AG10803 (cell line): ENCODE measurements around the gene PIWIL1.

Source experiments
- DNase-seq: peaks from one replicate; pipeline ENCODE4 v3.0.0; 2010; ENCODE audit warnings: low read depth
- H3K4me3 ChIP-seq: 2 replicates; pipeline ENCODE4 v1.5.1; 2011; ENCODE audit warnings: mild to moderate bottlenecking, low read length, control low read depth
- TF ChIP-seq, protein P1 (sequence below): conservative IDR thresholded peaks from 2 replicates; pipeline ENCODE4 v1.5.1; 2011; ENCODE audit warnings: mild to moderate bottlenecking, low read length, control low read depth, inconsistent platforms

PIWIL1 gene

DNA sequence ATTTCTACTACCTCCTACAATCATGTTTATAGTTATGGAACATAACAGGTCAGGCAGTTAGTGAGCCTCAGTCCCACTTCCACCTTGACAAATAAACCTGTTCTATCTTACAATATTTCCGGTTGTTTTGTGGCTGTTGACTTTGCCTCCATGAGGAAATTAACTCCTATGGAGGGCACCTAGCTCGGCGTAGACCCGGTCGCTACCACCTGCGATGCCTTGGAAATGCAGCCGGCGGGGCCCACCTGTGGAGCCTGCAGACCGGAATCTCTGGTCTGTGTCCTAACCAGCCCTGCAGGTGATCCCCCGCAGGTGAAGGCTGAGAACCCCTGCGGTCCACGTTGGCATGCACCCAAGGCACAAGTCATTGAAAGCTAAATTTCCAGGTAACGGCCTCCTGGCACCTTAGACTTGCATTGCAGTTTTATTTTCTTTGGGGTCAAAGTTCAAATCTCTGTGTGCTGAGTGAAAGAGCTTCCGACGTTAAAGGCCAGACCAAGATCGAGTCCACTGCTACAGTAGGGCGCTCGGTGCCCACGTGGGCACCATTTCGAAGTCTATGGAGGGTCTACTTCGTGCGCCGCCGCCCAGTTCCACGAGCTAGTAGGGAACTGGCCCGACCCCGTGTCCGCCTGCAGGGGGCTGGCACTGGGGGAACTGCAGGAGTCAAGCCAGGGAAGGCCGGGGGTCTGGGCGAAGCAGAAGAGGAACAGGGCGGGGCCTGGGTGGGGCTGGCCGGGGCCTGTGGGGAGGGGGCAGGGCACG is 782 bp upstream of the PIWIL1 start:
- TF ChIP-seq, protein P1, sequence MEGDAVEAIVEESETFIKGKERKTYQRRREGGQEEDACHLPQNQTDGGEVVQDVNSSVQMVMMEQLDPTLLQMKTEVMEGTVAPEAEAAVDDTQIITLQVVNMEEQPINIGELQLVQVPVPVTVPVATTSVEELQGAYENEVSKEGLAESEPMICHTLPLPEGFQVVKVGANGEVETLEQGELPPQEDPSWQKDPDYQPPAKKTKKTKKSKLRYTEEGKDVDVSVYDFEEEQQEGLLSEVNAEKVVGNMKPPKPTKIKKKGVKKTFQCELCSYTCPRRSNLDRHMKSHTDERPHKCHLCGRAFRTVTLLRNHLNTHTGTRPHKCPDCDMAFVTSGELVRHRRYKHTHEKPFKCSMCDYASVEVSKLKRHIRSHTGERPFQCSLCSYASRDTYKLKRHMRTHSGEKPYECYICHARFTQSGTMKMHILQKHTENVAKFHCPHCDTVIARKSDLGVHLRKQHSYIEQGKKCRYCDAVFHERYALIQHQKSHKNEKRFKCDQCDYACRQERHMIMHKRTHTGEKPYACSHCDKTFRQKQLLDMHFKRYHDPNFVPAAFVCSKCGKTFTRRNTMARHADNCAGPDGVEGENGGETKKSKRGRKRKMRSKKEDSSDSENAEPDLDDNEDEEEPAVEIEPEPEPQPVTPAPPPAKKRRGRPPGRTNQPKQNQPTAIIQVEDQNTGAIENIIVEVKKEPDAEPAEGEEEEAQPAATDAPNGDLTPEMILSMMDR = no peak
- DNase-seq = no peak
- no peak overlapping the region for H3K4me3 ChIP-seq

DNA sequence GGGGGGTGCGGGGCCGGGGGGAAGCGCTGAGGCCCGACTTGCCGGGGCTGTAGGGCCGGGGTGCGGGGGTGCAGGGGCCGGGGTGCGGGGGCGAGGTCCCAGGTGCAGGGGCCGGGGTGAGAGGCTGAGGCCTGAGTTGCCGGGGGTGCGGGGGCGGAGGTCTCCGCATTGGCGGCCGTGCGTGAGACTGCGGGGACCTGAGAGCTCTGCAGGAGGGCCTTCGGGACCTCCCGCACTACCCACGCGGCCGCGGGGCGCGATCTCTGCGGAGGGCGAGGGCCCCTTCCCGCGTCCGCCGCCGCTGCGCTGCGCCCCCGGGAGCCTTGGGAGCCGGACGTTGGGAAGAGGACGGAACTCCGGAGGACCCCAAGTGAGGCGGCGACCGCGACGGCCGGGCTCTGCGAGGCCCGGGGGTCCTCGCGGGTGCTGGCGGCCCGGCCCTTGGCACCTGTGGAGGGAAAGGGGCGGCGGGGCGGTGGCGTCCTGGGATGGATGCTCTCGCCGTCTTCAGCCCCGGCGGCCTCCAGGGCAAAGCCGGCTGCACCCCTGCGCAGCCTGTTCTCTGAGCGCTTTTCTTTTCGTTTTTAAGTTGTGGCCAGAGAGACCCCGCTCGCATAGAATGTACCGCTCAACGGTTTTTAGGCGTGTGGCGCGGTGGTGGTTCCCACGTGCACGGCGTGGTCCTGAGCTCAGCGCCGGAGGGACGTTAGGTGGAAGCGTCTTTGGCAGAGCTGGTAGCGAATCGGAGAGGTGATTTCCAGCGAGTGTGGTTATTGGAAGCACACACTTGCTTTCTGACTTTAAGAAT is 1.3 kb downstream of the PIWIL1 start:
- no peak overlapping the region for H3K4me3 ChIP-seq
- no peak for DNase-seq
- TF ChIP-seq, protein P1 = no peak

- H3K4me3 ChIP-seq = no peak overlapping the region
- DNase-seq = no peak
- TF ChIP-seq, protein P1 = no peak
Measured at GRCh38 chr12:130339951-130340350, 2.3 kb downstream of the PIWIL1 start.

DNA sequence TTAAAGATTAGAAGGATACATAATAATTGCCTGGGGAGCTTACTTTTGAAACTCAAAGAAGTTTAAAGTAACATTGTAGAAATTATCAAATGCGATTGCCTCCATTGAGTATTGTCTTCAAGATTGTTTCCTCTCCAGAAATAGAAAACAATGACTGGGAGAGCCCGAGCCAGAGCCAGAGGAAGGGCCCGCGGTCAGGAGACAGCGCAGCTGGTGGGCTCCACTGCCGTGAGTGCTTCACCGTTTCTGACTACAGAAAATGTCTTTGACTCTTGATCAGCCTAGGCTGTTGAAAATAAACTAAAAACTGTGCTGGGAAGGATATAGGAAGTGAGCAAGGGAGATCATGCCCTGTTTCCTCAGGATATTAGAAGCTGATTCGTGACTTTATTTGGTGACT is 4.8 kb downstream of the PIWIL1 start:
- TF ChIP-seq, protein P1 = no peak
- H3K4me3 ChIP-seq = no peak overlapping the region
- DNase-seq = no peak

- H3K4me3 ChIP-seq = no peak overlapping the region
- TF ChIP-seq, protein P1 = no peak
- DNase-seq = no peak
Measured at GRCh38 chr12:130342842-130343241, 5.2 kb downstream of the PIWIL1 start.

DNA sequence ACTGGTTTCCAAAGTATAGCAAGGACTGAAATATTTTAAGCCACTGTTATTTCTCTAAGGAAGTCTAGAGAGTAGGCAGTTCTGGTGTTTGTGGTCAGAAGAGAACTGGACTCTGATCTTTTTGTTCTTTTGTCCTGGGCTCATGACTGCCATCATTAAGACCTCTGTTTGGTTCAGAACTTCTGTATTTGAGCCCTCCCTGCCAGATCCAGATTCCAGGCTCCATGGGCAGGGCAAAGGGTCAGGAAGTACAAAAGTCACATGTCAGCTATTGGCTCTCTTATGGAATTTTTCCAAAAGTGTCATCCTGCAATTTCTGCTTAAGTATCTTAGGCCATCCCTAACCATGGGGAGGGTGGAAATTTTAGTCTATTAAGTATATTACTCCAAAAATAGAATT is 6.8 kb downstream of the PIWIL1 start:
- TF ChIP-seq, protein P1 = no peak
- no peak overlapping the region for H3K4me3 ChIP-seq
- no peak for DNase-seq

- TF ChIP-seq, protein P1 = no peak
- no peak overlapping the region for H3K4me3 ChIP-seq
- no peak for DNase-seq
Measured at GRCh38 chr12:130345292-130345691, 7.6 kb downstream of the PIWIL1 start.
